HCT116 (cell line): Measurements from ENCODE around the gene OR2V2.

Experiments
- EZH2 ChIP-seq: fragments of 200-600 bp; sonication (generic); IDR thresholded peaks from 2 replicates; pipeline ENCODE4 v1.6.1; 2017; ENCODE audit warnings: antibody characterized with exemption, mixed run types
- POLR2A ChIP-seq: IDR thresholded peaks from 2 replicates; pipeline ENCODE4 v1.7.0; 2011; ENCODE audit warnings: borderline replicate concordance; ENCODE audit not compliant: insufficient read depth, insufficient read length; ENCODE audit errors: extremely low read depth
- POLR2AphosphoS5 ChIP-seq: IDR thresholded peaks from 2 replicates; pipeline ENCODE4 v1.6.1; 2011; ENCODE audit warnings: mild to moderate bottlenecking, low read depth, low read length, moderate library complexity
- RAD21 ChIP-seq: IDR thresholded peaks from 2 replicates; pipeline ENCODE4 v1.6.1; 2012; ENCODE audit warnings: low read depth, mild to moderate bottlenecking
- SIN3A ChIP-seq: IDR thresholded peaks from 2 replicates; pipeline ENCODE4 v1.6.1; 2012; ENCODE audit warnings: low read depth
- TCF7L2 ChIP-seq: IDR thresholded peaks from 2 replicates; pipeline ENCODE4 v1.7.0; 2011; ENCODE audit warnings: borderline replicate concordance, inconsistent platforms; ENCODE audit not compliant: insufficient read depth, insufficient read length; ENCODE audit errors: extremely low read depth
- YY1 ChIP-seq: IDR thresholded peaks from 2 replicates; pipeline ENCODE4 v1.6.1; 2011; ENCODE audit warnings: low read length, low read depth, moderate library complexity, mild to moderate bottlenecking; ENCODE audit not compliant: insufficient replicate concordance; ENCODE audit errors: extremely low read depth
- TF ChIP-seq, protein P1 (sequence below), 3 experiments: fragments of 200-600 bp in 1 of 3; sonication (generic) in 1 of 3; IDR thresholded peaks in 2 of 3; conservative IDR thresholded peaks in 1 of 3; 2 replicates each; pipeline ENCODE4 v1.5.1; 2012 to 2017; ENCODE audit warnings: low read depth in 2 of 3, low read length in 2 of 3, antibody characterized with exemption in 1 of 3, borderline replicate concordance in 1 of 3, control low read depth in 1 of 3, mild to moderate bottlenecking in 1 of 3, mixed read lengths in 1 of 3, mixed run types in 1 of 3, moderate library complexity in 1 of 3; ENCODE audit not compliant: insufficient read depth in 1 of 3
- TF ChIP-seq, protein P2 (sequence below): IDR thresholded peaks from 2 replicates; pipeline ENCODE4 v1.6.1; 2012

DNA sequence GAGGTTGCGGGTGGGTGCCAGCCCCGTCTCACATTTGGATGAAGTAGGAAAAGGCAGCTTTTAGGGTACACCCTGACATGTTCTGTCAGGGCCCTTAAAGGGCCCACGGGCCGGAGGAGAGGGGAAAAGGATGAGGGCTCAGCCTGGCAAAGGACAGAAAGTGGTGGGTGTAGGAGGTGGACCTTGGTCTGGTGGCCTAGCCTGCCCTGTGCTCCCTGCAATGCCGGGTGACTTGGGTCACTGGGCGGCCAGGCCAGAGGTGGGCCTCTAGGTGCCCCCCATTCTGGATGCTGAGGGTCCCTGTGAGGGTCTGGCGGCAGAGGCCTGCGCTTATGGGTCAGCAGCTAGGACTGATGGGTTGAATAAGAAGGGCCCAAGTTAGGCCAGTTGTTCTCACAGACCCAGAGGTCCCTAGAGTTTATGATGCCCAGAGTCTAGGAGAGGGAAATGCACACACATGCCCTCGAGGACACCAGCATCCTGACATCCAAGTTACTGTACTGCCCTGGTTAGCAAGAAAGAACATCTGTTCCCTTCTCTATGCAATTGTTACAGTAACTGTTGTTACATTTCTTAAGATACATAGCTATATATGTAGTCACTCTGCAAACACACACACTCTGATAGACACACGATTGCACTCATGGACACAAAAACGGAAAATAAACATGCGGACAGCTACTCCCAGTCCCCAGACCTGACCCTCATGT, 45.1 kb downstream of the OR2V2 start:
- TF ChIP-seq RAD21 (no peak), YY1 (no peak), SIN3A (no peak), EZH2 (no peak), POLR2AphosphoS5 (peak; percentile 47; the same call in 1 of the 2 replicates), TCF7L2 (no peak), POLR2A (no peak)
- TF ChIP-seq, protein P1, sequence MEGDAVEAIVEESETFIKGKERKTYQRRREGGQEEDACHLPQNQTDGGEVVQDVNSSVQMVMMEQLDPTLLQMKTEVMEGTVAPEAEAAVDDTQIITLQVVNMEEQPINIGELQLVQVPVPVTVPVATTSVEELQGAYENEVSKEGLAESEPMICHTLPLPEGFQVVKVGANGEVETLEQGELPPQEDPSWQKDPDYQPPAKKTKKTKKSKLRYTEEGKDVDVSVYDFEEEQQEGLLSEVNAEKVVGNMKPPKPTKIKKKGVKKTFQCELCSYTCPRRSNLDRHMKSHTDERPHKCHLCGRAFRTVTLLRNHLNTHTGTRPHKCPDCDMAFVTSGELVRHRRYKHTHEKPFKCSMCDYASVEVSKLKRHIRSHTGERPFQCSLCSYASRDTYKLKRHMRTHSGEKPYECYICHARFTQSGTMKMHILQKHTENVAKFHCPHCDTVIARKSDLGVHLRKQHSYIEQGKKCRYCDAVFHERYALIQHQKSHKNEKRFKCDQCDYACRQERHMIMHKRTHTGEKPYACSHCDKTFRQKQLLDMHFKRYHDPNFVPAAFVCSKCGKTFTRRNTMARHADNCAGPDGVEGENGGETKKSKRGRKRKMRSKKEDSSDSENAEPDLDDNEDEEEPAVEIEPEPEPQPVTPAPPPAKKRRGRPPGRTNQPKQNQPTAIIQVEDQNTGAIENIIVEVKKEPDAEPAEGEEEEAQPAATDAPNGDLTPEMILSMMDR (IDR thresholded peaks at IDR 0.05 in 2 of 3, conservative IDR thresholded peaks at IDR 0.05 in 1 of 3; ENCODE audit: borderline replicate concordance in 1 of 3, insufficient read depth in 1 of 3, low read depth in 2 of 3, low read length in 2 of 3) = no peak
- TF ChIP-seq, protein P2, sequence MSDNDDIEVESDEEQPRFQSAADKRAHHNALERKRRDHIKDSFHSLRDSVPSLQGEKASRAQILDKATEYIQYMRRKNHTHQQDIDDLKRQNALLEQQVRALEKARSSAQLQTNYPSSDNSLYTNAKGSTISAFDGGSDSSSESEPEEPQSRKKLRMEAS = no peak
